ENCODE results near the gene SYDE1.
A peak's percentile ranks its signal among the peaks of the same experiment; 100 is the strongest.

The SYDE1 gene

GRCh38 chr19:15155296-15155695 is 48.1 kb downstream of the SYDE1 start:
- no peak for DNase-seq
- H3K36me3 ChIP-seq (ENCODE audit: control insufficient read depth in 4 of 4, insufficient read depth in 4 of 4, low read length in 3 of 4) = no peaks in the 10 kb centered on the region
- peaks cover 0 to 24% (median 18%) of the 10 kb centered on the region in 5 experiments for H3K9me3 ChIP-seq (ENCODE audit: control extremely low read depth in 1 of 5, control insufficient read depth in 4 of 5, insufficient read depth in 2 of 5, low read depth in 1 of 5, low read length in 4 of 5)
- ChIA-PET POLR2A (no interaction called here), CTCF (interaction anchor here (0.8 to 2.2 kb wide), 4 partner anchors 12 to 95 kb away, joined by 3 to 8 read pairs (median 4); no protein-coding TSS in a partner anchor)
- H3K27ac ChIP-seq (ENCODE audit: insufficient read depth in 1 of 2, low read depth in 1 of 2, low read length in 2 of 2, poor library complexity in 1 of 2, severe bottlenecking in 2 of 2) = no peak overlapping the region
- H3K27me3 ChIP-seq (replicated peaks in 2 of 5; ENCODE audit: control insufficient read depth in 4 of 5, insufficient read depth in 5 of 5, low read length in 4 of 5) = peaks cover 0 to 2% (median 0%) of the 10 kb centered on the region in 5 experiments
- H3K4me1 ChIP-seq (ENCODE audit: control extremely low read depth in 1 of 4, control insufficient read depth in 4 of 4, insufficient read depth in 4 of 4, low read length in 3 of 4) = no peaks in the 10 kb centered on the region
- WGBS (ENCODE audit: insufficient coverage) = 95% methylated on average over 4 of the region's 5 CpGs
- no peak overlapping the region for H3K4me3 ChIP-seq (ENCODE audit: control insufficient read depth in 1 of 7, extremely low read depth in 1 of 7, insufficient read depth in 4 of 7, low read depth in 2 of 7, low read length in 6 of 7)

GRCh38 chr19:15156391-15156790 is 49.2 kb downstream of the SYDE1 start:
- Histone ChIP-seq H3K27me3 (replicated peaks in 2 of 5; ENCODE audit: control insufficient read depth in 4 of 5, insufficient read depth in 5 of 5, low read length in 4 of 5) (peaks cover 0 to 2% (median 0%) of the 10 kb centered on the region in 5 experiments), H3K4me3 (ENCODE audit: control insufficient read depth in 1 of 7, extremely low read depth in 1 of 7, insufficient read depth in 4 of 7, low read depth in 2 of 7, low read length in 6 of 7) (no peak overlapping the region), H3K36me3 (ENCODE audit: control insufficient read depth in 4 of 4, insufficient read depth in 4 of 4, low read length in 3 of 4) (no peaks in the 10 kb centered on the region), H3K9me3 (ENCODE audit: control extremely low read depth in 1 of 5, control insufficient read depth in 4 of 5, insufficient read depth in 2 of 5, low read depth in 1 of 5, low read length in 4 of 5) (peaks cover 0 to 27% (median 20%) of the 10 kb centered on the region in 5 experiments), H3K4me1 (ENCODE audit: control extremely low read depth in 1 of 4, control insufficient read depth in 4 of 4, insufficient read depth in 4 of 4, low read length in 3 of 4) (no peaks in the 10 kb centered on the region), H3K27ac (ENCODE audit: insufficient read depth in 1 of 2, low read depth in 1 of 2, low read length in 2 of 2, poor library complexity in 1 of 2, severe bottlenecking in 2 of 2) (no peak overlapping the region)
- ChIA-PET CTCF (interaction anchor here (1.0 to 1.2 kb wide), 2 partner anchors 15 to 64 kb away, joined by 3 to 4 read pairs; no protein-coding TSS in a partner anchor), POLR2A (no interaction called here)
- DNase-seq = no peak
- 100% methylated on average over 1 of the region's 4 CpGs for WGBS (ENCODE audit: insufficient coverage)

GRCh38 chr19:15159251-15159650 is 52.0 kb downstream of the SYDE1 start:
- no peaks in the 10 kb centered on the region for H3K36me3 ChIP-seq (ENCODE audit: control insufficient read depth in 4 of 4, insufficient read depth in 4 of 4, low read length in 3 of 4)
- peaks cover 1 to 35% (median 17%) of the 10 kb centered on the region in 5 experiments for H3K9me3 ChIP-seq (ENCODE audit: control extremely low read depth in 1 of 5, control insufficient read depth in 4 of 5, insufficient read depth in 2 of 5, low read depth in 1 of 5, low read length in 4 of 5)
- 67% methylated on average over 2 of the region's 3 CpGs for WGBS (ENCODE audit: insufficient coverage)
- POLR2A ChIA-PET = no interaction called here
- no peak overlapping the region for H3K4me3 ChIP-seq (ENCODE audit: control insufficient read depth in 1 of 7, extremely low read depth in 1 of 7, insufficient read depth in 4 of 7, low read depth in 2 of 7, low read length in 6 of 7)
- H3K27me3 ChIP-seq (replicated peaks in 2 of 5; ENCODE audit: control insufficient read depth in 4 of 5, insufficient read depth in 5 of 5, low read length in 4 of 5) = no peaks in the 10 kb centered on the region
- no peak overlapping the region for H3K27ac ChIP-seq (ENCODE audit: insufficient read depth in 1 of 2, low read depth in 1 of 2, low read length in 2 of 2, poor library complexity in 1 of 2, severe bottlenecking in 2 of 2)
- H3K4me1 ChIP-seq (ENCODE audit: control extremely low read depth in 1 of 4, control insufficient read depth in 4 of 4, insufficient read depth in 4 of 4, low read length in 3 of 4) = no peaks in the 10 kb centered on the region
- DNase-seq = peak in 2 of 3 donors; percentile 50 to 61
- CTCF ChIA-PET = interaction anchor here (1.3 to 3.1 kb wide), 4 partner anchors 10 to 58 kb away, joined by 3 to 11 read pairs (median 4); no protein-coding TSS in a partner anchor

GRCh38 chr19:15161028-15161984 is 54.1 kb downstream of the SYDE1 start:
- Histone ChIP-seq H3K27ac (ENCODE audit: insufficient read depth in 1 of 2, low read depth in 1 of 2, low read length in 2 of 2, poor library complexity in 1 of 2, severe bottlenecking in 2 of 2) (no peak overlapping the region), H3K36me3 (ENCODE audit: control insufficient read depth in 4 of 4, insufficient read depth in 4 of 4, low read length in 3 of 4) (no peaks in the 10 kb centered on the region), H3K4me1 (ENCODE audit: control extremely low read depth in 1 of 4, control insufficient read depth in 4 of 4, insufficient read depth in 4 of 4, low read length in 3 of 4) (no peaks in the 10 kb centered on the region), H3K27me3 (replicated peaks in 2 of 5; ENCODE audit: control insufficient read depth in 4 of 5, insufficient read depth in 5 of 5, low read length in 4 of 5) (no peaks in the 10 kb centered on the region), H3K9me3 (ENCODE audit: control extremely low read depth in 1 of 5, control insufficient read depth in 4 of 5, insufficient read depth in 2 of 5, low read depth in 1 of 5, low read length in 4 of 5) (peaks cover 1 to 56% (median 31%) of the 10 kb centered on the region in 5 experiments), H3K4me3 (ENCODE audit: control insufficient read depth in 1 of 7, extremely low read depth in 1 of 7, insufficient read depth in 4 of 7, low read depth in 2 of 7, low read length in 6 of 7) (no peak overlapping the region)
- no peak for DNase-seq
- CTCF ChIA-PET = no interaction called here
- 96% methylated on average over 40 of the region's 42 CpGs for WGBS (ENCODE audit: insufficient coverage)
- POLR2A ChIA-PET = no interaction called here
